Activated CD4-positive, alpha-beta T cell treated with anti-CD3 and anti-CD28 coated beads, Interleukin-2, amount 50 U/mL, for 48 hours (primary cell): ENCODE data around the gene ZNF285.
A peak's percentile ranks its signal among the peaks of the same experiment; 100 is the strongest.
"Not testable (repeated sequence)": the region's sequence is repeated elsewhere in the genome, so short reads cannot be mapped to it uniquely, and the experiment has no call there.

Experiments used
- DNase-seq, 2 experiments: peaks; one replicate each; pipeline ENCODE4 v3.0.0-alpha.2; 2020

The ZNF285 gene

GRCh38 chr19:44401139-44402115 lies at the start of gene ZNF285:
TSS of gene ZNF285 (minus strand) at chr19:44401608. CDS start at chr19:44397213, 4,395 bp downstream.
- peak; percentile 68 to 77 for DNase-seq

GRCh38 chr19:44447916-44448674 lies 46.7 kb upstream of the ZNF285 start, which contains the start of gene ZNF229:
TSS of gene ZNF229 (minus strand) at chr19:44448472. CDS start at chr19:44442847, 5,625 bp downstream.
- DNase-seq = peak; percentile 61 to 70

- no peak for DNase-seq
Observed at GRCh38 chr19:44438441-44438840, 37.0 kb upstream of the ZNF285 start.

- DNase-seq = no peak
Observed at GRCh38 chr19:44435441-44435840, 34.0 kb upstream of the ZNF285 start.

- no peak for DNase-seq
Observed at GRCh38 chr19:44430956-44431355, 29.5 kb upstream of the ZNF285 start.

GRCh38 chr19:44415553-44415952 lies 14.1 kb upstream of the ZNF285 start:
- not testable (repeated sequence) for DNase-seq

GRCh38 chr19:44389268-44389667 lies 12.1 kb downstream of the ZNF285 start:
- DNase-seq = not testable (repeated sequence)

- no peak for DNase-seq
Observed at GRCh38 chr19:44374789-44375188, 26.6 kb downstream of the ZNF285 start.

GRCh38 chr19:44371815-44372480 lies 29.5 kb downstream of the ZNF285 start:
- no peak for DNase-seq

- no peak for DNase-seq
Observed at GRCh38 chr19:44367024-44367423, 34.4 kb downstream of the ZNF285 start.

GRCh38 chr19:44356383-44357111 lies 44.9 kb downstream of the ZNF285 start, which contains the start of gene ZNF112:
TSS of gene ZNF112 (minus strand) at chr19:44356680. CDS start at chr19:44340539, 16,141 bp downstream.
- DNase-seq = peak; percentile 3 to 9

GRCh38 chr19:44346556-44346955 lies 54.9 kb downstream of the ZNF285 start:
- DNase-seq = no peak

- no peak for DNase-seq
Observed at GRCh38 chr19:44345959-44346358, 55.4 kb downstream of the ZNF285 start.

- no peak for DNase-seq
Observed at GRCh38 chr19:44344255-44344654, 57.2 kb downstream of the ZNF285 start.

- no peak for DNase-seq
Observed at GRCh38 chr19:44341794-44342193, 59.6 kb downstream of the ZNF285 start.

- not testable (repeated sequence) for DNase-seq
Observed at GRCh38 chr19:44334639-44335038, 66.8 kb downstream of the ZNF285 start.
